Neural cell (in vitro differentiated cells): ENCODE measurements around the gene PRDM15.

Experiments
- CTCF ChIP-seq: fragments of 450-650 bp; IDR thresholded peaks from 2 replicates; pipeline ENCODE4 v1.5.1; 2014; ENCODE audit warnings: antibody characterized with exemption, mild to moderate bottlenecking, moderate library complexity; ENCODE audit not compliant: poor library complexity, severe bottlenecking
- EP300 ChIP-seq: fragments of 450-650 bp; conservative IDR thresholded peaks from 2 replicates; pipeline ENCODE4 v1.6.1; 2014; ENCODE audit warnings: antibody characterized with exemption, mild to moderate bottlenecking, moderate library complexity; ENCODE audit not compliant: poor library complexity, severe bottlenecking
- EZH2 ChIP-seq: fragments of 200-600, 300-800 bp; shearing (Covaris generic), sonication (generic); IDR thresholded peaks from 2 replicates; pipeline ENCODE4 v1.6.1; 2014; ENCODE audit warnings: antibody characterized with exemption, low read length, borderline replicate concordance, mild to moderate bottlenecking; ENCODE audit not compliant: insufficient read depth, poor library complexity, severe bottlenecking
- POLR2AphosphoS5 ChIP-seq: IDR thresholded peaks from 2 replicates; pipeline ENCODE4 v1.6.1; 2012
- RAD21 ChIP-seq: fragments of 450-650 bp; conservative IDR thresholded peaks from 2 replicates; pipeline ENCODE4 v1.6.1; 2014; ENCODE audit warnings: antibody characterized with exemption, mild to moderate bottlenecking, moderate library complexity
- REST ChIP-seq: IDR thresholded peaks from 2 replicates; pipeline ENCODE4 v1.6.1; 2012; ENCODE audit warnings: borderline replicate concordance
- SMC3 ChIP-seq: fragments of 450-650 bp; conservative IDR thresholded peaks from 2 replicates; pipeline ENCODE4 v1.6.1; 2014; ENCODE audit warnings: antibody characterized with exemption, mild to moderate bottlenecking, moderate library complexity; ENCODE audit not compliant: poor library complexity
- TAF1 ChIP-seq: IDR thresholded peaks from 2 replicates; pipeline ENCODE4 v1.6.1; 2012; ENCODE audit warnings: low read depth

- no peak for TF ChIP-seq RAD21
- no peak for TF ChIP-seq CTCF
- no peak for TF ChIP-seq POLR2AphosphoS5
- no peak for TF ChIP-seq SMC3
- TF ChIP-seq EP300, result no peak
- TF ChIP-seq EZH2, result no peak
- no peak for TF ChIP-seq REST
- TF ChIP-seq TAF1, result no peak
Observed at GRCh38 chr21:41750051-41750450, 129.1 kb downstream of the PRDM15 start.
